HG02610 (cell line): ENCODE measurements around the gene CD68.

Experiments used
- ATAC-seq: cut with Tn5 transposase; IDR thresholded peaks from one replicate; pipeline ENCODE4 v1.9.1; 2021; ENCODE audit warnings: mild to moderate bottlenecking, moderate library complexity; ENCODE audit not compliant: unreplicated experiment

Gene CD68, protein sequence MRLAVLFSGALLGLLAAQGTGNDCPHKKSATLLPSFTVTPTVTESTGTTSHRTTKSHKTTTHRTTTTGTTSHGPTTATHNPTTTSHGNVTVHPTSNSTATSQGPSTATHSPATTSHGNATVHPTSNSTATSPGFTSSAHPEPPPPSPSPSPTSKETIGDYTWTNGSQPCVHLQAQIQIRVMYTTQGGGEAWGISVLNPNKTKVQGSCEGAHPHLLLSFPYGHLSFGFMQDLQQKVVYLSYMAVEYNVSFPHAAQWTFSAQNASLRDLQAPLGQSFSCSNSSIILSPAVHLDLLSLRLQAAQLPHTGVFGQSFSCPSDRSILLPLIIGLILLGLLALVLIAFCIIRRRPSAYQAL

DNA sequence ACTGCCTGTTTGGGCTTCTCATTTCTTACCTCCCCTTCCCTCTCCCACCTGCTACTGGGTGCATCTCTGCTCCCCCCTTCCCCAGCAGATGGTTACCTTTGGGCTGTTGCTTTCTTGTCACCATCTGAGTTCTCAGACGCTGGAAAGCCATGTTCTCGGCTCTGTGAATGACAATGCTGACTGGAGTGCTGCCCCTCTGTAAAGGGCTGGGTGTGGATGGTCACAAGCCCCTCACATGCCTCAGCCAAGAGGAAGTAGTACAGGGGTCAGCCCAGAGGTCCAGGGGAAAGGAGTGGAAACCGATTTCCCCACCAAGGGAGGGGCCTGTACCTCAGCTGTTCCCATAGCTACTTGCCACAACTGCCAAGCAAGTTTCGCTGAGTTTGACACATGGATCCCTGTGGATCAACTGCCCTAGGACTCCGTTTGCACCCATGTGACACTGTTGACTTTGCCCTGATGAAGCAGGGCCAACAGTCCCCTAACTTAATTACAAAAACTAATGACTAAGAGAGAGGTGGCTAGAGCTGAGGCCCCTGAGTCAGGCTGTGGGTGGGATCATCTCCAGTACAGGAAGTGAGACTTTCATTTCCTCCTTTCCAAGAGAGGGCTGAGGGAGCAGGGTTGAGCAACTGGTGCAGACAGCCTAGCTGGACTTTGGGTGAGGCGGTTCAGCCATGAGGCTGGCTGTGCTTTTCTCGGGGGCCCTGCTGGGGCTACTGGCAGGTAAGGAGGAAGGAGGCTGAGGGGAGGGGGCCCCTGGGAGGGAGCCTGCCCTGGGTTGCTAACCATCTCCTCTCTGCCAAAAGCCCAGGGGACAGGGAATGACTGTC is at the start of gene CD68:
TSS of gene CD68 (plus strand) at position 638 of the 833 bp plus-strand sequence. CDS start at position 678, 40 bp downstream.
- ATAC-seq: peak; percentile 37

DNA sequence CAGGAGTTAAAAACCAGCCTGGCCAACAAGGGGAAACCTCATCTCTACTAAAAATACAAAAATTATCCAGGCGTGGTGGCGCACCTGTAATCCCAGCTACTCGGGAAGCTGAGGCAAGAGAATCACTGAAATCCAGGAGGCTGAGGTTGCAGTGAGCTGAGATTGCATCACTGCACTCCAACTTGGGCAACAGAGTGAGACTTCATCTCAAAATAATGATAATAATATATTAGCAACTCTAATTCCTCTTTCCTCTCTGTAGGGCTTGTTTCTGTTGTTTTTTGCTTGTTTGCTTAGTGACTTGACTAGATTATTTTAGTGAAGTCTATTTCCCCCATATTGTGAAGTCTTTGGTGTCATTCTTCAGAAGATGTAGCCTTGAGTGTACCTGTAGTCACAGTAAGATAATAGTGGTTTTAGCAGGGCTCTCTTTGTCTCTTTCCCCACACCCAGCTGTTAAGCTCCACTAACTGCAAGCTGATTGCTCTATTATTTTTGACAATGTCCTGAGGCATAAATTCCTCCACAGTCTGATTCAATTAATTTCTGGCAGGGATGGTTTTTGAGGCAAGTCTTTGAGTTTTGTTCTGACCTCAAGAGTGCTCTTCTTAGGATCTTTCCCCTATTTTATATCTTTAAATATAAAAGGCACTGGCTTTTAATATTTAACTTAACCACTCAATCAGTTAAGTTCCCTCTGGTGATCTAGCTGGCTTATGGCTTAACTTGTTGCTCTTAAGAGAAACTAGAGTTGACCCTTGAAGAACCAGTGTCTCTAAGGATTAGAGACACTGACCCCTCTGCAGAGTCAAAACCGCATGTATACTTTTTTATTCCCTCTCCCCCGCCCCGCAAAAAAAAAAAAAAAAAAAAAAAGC is 49.2 kb upstream of the CD68 start:
- ATAC-seq: no peak

DNA sequence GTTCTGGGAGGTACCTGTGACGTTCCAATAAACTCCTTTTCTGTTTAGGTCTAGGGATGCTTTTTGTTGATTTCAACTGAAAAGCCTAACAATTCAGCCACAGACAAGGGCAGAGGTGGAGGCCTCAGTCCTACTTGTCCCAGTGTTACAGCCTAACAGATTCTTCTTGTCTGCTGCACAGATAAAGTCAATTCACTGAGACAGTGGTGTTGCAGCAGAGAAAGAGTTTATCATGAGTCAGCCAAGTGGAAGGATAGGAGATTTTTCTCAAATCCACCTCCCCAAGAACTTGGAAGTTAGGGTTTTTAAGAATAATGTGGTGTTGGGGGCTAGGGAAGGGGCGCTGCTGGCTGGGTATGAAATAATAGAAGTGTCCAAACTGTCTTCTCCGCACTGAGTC is 41.4 kb upstream of the CD68 start:
- ATAC-seq: no peak

DNA sequence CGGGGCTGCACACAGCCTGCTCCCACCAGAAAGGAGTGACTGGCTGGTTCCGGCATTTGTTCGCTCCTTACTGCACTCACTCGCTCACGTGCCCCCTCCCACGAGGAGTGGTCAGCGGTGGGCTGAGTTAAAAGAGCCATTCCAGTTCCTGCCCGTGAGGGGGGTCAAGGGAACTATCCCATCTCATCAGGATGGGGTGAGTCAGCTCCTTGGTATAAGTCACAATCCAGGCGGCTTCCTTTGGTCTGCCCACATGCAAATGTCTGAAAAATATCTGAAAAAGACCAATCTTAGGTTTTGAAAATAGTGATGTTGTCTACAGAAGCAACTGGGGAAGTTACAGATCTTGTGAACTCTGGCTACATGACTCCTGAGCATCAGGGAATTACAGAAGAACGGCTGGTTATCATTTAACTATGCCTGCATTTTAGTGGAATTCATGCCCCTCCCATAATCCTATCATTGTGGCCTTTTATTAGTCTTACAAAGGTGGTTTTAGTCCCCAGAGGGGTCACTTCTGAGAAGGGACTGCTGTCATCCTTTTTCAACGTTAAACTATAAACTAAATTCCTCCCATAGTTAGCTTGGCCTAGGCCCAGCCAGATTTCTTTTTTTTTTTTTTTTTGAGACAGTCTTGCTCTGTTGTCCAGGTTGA is 40.4 kb upstream of the CD68 start:
- no peak for ATAC-seq

DNA sequence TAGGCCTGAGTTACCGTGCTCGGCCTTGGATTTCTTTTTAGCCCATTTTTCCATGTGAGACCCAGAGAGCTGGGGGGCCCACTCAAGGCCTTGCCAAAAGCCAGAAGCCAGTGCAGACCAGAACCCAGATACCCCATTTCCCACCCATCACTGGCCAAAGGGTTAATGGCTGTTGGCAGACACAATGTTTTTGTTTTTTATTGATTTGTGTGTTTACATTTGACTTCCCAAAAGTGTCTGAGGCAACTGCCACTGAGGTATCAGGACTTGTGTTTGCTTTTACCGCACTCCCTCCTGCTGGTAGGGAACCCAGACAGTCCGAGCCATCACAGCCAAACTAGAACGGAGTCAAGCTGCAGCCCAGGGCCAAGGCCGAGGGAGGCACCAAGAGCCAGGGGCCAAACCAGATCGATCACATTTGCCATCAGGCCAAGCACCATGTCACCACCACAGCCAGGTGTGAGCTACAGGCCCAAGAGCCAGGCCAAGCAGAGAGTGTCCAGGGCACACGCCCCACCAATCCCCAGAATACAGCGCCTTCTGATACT is 38.3 kb upstream of the CD68 start:
- ATAC-seq: no peak

DNA sequence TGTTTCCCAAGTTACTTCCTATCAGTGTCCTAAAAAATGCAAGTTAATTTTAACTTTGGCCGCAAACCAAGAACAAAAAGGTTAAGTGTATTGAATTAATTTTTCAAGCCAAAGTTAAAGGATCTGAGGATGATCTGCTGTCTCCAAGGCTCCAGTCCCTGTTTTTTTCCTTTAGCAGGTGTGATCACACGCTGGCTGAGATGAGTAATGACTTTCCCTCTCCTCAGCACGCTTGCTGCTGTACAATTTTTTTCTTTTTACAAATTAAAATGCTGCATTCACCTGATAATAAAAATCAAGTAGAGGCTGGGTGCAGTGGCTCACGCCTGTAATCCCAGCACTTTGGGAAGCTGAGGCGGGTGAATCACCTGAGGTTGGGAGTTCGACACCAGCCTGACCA is 34.5 kb upstream of the CD68 start:
- ATAC-seq: no peak

DNA sequence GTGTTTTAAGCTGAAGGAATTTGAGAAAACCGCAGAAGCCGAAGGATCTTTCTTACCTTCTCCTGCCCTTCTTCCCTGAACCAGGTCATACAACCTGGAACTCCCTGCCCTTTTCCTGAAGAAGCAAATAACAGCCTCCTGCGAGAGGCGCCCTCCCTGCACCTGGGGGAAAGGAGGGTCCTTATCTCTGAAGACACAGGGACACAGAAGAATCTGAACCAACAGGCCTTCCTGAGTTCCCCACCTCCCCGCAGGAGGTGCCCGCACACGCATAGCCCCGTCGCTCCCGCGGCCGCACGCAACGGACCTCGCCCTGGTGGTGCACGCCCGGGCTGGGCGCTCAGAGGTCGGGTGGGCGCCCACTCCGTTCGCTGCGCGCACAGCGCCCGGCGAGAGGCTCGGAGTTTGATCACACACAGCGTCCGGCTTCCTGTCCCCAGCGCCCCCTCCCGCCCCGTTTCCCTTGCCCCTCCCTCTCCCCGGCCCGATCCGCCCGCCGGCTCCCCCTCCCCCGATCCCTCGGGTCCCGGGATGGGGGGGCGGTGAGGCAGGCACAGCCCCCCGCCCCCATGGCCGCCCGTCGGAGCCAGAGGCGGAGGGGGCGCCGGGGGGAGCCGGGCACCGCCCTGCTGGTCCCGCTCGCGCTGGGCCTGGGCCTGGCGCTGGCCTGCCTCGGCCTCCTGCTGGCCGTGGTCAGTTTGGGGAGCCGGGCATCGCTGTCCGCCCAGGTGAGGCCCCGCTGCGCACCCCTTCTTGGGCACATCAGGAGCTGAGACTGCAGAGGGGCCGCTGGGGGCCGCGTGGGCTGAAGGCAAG is 30.6 kb upstream of the CD68 start, which contains the start of gene TNFSF12:
TSS of gene TNFSF12 (plus strand) at position 474 of the 816 bp plus-strand sequence. CDS start at position 570, 96 bp downstream.
- ATAC-seq: peak; percentile 42

DNA sequence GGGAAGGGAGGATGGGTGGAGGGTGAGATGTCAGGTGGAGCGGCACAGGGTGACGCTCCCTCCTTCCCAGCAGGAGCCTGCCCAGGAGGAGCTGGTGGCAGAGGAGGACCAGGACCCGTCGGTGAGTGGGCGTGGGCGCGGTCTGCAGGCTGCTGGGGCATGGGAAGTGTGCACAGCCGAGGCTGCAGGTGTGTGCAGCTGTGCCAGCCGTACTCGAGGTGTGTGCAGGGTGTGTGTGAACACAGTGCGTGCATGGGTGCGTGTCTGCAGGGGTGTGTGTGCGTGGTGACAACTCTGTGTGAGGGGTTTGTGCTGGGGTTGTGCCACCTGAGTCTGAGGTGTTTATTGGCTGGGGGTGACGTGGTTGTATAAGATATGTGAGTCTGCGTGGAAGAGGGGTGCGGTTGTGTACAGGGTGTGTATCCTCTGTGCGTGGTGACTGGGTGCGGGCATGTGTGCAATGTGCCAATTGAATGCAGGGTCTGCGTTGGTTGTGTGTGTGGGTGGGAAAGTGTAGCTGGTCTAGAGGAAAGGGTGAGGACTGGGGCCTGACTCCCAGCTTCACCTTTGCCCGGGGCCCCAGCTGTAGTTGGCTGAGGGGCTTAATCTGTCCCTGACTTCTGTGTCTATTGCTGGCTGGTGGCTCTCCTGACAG is 29.9 kb upstream of the CD68 start:
- ATAC-seq: peak; percentile 19

DNA sequence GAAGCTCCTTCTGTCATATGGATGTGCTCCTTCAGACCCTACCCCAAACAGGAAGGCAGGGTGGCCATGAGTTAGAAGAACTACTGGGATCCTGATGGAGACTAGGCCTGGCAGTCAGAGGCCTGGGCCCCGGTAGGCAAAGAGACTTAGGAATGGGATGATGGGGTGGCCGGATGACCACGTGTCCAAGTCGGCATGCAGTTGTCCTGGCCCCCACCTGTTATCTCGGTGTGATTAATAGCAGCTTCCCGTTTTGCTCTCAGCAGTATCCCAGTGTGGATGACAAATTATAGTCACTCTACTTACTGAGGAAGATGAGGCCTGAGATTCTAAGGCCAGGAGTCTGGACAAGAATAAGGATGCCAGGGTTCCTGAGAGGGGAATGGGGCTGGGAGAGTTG is 29.1 kb upstream of the CD68 start:
- ATAC-seq: no peak

DNA sequence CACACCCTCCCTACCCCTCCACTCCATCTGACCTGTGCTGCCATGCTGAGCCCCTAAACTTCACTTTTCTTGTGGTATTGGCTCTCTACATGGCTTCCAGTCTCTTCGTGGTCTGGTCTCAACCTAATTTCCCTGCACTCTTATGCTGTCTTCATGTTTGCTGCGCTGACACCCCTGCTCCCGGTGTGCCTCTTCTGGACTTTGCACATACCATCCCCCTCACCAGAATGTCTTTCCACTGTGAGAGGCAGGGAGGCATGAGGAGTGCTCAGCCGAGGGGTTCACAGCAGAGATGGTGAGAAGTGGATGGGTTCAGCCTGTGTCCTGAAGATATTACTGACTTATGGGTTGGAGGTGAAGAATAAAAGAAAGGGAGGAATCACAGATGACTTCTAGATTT is 28.0 kb upstream of the CD68 start:
- no peak for ATAC-seq

DNA sequence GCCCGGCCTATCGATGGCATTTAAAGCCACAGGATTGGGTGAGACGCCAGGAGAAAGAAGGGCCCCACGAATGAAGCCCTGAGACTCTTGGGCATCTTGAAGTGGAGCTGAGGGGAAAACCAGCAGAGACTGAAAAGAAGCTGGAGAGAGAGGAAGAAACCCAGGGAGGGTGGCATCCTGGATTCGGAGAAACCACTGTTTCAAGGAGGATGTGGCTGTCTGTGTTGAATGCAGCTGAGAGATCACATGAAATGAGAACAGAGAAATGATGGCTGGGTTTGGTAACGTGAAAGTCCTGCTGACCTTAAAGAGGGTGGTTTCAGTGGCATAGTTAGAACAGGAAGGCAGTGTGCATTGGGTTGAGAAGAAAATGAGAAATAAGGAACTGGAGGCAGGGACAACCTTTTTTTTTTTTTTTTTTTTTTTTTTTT is 26.8 kb upstream of the CD68 start:
- no peak for ATAC-seq

DNA sequence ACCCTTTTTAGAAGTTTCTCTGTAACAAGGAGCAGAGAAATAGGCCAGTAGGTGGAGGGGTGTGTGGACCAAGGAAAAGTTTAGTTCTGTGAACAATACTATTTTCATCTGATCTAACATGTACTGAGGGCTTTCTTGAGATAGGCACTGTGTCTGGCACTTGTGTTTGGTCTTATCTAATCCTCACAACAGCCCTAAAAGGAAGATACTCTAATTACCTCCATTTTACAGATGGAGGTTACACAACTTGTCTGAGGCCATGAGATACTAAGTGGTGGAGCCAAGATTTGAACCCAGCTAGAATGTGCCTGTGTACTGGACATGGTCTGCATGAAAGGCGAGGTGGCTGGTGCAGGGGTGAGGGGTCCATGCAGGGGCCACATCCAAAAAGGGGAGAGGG is 26.1 kb upstream of the CD68 start:
- ATAC-seq: no peak

DNA sequence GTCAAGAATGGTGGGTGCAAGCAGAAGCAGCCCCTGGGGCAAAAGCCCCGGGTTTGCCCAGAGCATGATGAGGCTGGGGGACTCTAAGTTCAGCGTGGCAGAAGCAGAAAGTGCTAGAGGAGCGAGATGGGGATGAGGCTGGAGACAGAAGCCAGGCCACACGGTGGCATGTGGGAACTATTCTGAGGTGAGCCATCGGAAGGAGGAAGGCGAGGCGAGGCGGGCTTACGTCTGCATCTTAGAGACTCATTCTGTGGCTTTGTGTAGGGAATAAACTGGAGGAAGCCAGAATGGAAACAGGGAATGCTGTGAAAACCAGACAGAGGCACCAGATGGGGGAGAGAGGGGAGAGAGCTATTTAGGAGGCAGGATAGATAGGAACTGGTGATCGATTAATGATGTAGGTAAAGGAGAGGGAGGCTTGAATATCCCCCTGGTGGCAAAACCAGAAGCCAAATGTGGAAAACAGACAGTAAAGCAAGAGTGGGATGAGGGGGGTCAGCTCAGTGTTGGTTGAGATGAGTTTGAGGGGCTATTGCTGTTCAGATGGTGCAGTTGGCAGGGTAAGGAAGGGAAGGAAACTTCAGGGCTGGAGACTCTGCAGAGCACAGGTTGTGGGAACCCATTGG is 24.0 kb upstream of the CD68 start:
- ATAC-seq: no peak

DNA sequence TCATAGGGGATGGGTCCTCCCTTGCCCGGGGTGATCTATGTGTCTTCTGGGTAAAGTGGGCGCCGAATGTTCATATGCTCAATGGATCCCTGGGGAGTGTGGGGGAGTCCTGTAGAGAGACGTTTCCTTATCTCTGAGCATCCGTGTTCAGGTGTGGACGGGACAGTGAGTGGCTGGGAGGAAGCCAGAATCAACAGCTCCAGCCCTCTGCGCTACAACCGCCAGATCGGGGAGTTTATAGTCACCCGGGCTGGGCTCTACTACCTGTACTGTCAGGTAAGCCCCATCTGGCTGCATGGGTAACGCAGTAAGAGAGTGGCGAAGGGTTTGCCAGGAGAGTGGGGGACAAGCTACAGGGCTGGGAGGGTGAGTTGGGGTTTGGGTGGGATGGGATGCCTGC is 22.8 kb upstream of the CD68 start:
- no peak for ATAC-seq

DNA sequence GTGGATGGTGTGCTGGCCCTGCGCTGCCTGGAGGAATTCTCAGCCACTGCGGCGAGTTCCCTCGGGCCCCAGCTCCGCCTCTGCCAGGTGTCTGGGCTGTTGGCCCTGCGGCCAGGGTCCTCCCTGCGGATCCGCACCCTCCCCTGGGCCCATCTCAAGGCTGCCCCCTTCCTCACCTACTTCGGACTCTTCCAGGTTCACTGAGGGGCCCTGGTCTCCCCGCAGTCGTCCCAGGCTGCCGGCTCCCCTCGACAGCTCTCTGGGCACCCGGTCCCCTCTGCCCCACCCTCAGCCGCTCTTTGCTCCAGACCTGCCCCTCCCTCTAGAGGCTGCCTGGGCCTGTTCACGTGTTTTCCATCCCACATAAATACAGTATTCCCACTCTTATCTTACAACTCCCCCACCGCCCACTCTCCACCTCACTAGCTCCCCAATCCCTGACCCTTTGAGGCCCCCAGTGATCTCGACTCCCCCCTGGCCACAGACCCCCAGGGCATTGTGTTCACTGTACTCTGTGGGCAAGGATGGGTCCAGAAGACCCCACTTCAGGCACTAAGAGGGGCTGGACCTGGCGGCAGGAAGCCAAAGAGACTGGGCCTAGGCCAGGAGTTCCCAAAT is 22.2 kb upstream of the CD68 start:
- no peak for ATAC-seq

DNA sequence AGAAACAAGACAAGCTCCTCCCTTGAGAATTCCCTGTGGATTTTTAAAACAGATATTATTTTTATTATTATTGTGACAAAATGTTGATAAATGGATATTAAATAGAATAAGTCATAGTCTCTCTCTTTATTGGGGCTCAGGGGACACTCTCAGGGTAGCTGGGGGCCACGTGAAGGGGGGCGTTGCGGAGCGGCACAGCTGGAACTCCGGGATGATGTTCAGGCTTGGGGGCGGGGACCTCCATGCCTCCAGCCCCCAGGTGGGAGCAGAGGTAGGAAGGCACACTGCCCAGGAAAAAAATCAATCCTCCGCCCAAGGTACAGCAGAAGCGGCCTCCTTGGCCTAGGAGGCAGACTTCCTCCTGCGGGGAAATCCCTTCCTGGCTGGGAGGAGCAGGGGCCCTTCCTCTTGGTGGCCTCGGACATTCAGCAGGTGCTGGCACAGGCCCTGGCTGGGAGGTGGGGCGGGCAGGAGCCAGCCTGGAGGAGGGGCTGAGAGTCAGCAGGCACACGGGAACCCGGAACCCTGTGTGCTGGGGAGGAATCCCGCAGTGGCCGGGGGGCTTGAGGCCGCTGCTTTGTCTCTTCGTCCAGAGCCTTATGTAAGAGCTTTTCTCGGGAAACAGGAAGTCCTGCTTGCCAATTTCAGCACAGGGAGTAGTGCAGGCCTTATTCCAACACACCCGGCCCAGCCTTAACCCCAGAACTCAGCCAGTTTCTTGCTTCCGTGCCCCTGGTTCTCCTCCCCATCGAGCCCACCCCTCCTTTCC is 21.5 kb upstream of the CD68 start:
- ATAC-seq: peak; percentile 39
